DMS114 treated with DMSO at 0.1 percent for 48 hours (cell line): ENCODE results near the gene MARCHF11.

Experiments
- DNase-seq: peaks from one replicate; lab custom pipeline; 2025; ENCODE audit not compliant: unreplicated experiment; lab: John Stamatoyannopoulos, UW

The MARCHF11 gene, protein sequence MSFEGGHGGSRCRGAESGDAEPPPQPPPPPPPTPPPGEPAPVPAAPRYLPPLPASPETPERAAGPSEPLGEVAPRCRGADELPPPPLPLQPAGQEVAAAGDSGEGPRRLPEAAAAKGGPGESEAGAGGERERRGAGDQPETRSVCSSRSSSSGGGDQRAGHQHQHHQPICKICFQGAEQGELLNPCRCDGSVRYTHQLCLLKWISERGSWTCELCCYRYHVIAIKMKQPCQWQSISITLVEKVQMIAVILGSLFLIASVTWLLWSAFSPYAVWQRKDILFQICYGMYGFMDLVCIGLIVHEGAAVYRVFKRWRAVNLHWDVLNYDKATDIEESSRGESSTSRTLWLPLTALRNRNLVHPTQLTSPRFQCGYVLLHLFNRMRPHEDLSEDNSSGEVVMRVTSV

DNA sequence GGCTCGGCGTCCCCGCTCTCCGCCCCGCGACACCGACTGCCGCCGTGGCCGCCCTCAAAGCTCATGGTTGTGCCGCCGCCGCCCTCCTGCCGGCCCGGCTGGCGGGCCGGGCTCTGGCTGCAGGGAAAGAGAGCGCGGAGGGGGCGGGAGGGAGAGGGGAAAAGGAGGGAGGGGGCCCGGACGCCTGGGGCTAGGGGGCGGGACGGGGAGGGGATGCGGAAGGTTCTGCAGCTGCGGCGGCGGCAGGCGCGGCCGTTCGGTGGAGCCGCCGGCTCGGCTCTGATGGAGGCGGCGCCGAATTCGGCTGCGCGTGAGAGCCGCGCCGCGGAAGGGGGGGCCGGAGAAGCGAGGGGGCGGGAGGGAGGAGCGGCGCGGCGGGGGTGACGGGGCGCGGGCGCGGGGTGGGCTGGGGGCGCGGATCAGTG is at the start of gene MARCHF11:
MARCHF11 (minus strand) TSS at position 281 of the 425 bp plus-strand sequence; CDS start at position 65, 216 bp downstream.
- no peak for DNase-seq

DNA sequence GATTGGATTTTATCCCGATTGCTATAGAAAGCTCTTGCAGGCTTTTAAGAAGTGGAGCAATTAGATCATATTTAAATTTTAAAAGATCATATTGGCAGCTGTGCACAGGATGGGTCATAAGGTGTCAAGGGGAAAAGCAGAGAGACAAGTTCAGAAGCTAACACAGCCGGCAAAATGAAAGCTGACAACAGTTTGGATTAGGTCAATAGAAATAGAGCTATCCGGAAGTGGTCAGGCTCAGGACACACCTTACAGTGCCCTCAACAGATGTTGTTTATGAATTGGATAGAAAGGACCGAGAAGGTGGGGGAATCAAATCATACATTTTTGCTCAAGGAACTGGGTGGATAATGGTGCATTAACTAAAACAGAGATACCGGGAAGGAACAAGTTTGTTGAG is 46.3 kb upstream of the MARCHF11 start:
- no peak for DNase-seq

DNA sequence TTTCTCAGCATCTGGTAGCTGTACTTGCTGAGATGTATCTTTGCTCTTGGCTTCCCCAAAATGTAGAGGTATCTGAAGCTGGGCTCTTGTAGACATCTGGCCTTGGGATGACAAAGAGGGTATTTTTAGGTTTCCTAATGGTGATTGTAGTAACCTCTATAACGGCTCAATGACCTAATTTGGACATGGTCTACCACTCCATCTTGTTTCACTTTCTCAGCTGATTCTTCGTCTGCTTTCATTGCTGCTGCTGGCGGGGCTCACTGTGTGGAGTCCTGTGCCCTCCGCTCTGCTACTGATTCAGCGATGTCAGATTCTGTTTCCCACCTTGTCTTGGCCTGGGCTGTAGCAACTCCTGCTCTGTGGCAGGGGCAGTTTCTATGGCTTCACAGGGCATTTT is 12.7 kb upstream of the MARCHF11 start:
- no peak for DNase-seq

DNA sequence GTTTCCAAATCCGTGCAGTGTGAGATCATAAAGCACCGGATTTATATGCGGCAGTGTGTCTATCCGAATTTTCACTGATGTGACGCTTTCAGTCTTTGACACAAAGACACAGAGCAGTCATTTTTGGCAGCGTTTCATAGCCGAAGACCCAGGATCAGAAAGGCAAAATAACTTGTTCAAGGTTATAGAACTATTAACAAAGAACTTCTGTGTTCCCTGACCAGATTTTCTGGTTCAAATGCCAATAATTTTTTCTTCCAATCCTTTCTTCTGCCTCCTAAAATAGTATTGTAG is 1.1 kb upstream of the MARCHF11 start:
- no peak for DNase-seq

DNA sequence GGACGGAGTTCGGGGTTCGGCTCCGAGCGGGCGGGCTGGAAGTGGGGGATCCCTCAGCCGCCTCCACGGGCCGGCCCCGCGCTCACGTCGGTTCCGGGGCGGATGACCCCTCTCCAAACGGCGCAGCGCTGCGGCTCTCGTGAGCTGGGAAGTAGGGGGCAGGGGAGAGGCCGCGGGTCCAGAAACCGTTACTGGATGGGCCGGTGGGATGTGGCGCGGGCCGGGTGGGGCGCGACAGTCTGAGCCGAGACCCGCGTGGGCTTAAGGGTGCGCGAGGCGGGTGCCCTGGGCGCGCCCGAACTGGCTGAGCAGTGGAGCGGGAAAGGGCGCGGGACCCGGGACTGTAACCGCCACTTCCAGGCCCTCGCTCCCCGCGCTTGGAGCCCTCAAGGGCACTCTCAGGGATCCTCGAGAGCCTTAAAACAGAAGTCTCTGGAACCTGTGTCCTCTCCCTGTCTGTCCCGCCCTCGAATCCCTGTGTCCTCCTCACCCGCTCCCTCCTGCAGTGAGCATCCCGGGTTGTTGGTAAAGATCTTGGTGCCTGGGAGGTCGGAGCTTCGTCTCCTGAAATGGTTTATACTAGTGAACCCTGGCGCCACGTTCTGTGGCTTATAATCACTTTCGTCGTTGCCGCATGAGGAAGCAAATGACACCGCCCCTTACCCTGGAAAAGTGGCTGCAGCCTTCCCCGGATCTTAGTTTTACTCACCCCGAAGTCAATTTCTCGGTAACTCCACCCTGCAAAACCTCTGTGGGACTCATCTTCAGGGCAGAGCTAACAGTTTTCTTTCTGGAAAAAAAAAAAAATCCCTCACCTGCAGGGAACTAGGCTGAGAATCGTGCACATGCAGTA is 571 bp upstream of the MARCHF11 start:
- DNase-seq: no peak

DNA sequence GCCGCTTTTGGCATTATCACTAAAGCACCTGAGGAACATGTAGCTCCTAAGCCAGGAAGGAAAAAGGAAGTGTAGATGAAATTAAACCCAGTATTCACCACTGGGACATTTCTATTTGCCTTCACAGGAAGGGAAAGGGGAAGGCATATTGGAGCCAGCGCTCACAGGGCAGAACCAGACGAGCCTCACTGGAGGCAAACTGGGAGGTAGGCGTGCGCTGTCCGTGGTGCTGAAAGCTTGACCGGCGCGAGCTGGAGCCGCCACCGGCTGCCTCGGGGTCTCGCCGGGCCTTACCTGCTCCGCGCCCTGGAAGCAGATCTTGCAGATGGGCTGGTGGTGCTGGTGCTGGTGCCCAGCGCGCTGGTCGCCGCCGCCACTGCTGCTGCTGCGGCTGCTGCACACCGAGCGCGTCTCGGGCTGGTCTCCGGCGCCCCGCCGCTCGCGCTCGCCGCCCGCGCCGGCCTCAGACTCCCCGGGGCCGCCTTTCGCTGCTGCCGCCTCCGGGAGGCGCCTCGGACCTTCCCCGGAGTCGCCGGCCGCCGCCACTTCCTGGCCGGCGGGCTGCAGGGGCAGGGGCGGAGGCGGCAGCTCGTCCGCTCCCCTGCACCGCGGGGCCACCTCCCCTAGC is 732 bp downstream of the MARCHF11 start:
- DNase-seq: no peak

DNA sequence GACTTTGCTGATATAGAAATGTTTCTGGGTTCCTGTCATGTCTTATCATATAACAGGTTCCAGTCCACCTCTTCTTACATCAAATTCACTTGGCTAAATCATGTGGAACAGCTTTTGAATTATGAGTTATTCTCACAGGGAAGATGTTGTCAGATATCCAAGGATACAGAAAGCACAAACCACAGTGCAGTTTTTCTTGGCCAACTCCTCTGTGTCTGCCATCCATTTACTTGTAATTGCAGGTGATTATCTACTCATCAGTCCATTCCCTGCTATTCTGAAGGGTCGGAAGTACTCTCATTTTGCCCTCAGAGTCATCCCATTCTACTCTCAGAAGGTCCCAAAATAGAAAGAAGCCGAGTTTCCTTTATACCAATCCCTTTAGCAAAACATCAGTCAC is 10.0 kb downstream of the MARCHF11 start:
- DNase-seq: no peak

DNA sequence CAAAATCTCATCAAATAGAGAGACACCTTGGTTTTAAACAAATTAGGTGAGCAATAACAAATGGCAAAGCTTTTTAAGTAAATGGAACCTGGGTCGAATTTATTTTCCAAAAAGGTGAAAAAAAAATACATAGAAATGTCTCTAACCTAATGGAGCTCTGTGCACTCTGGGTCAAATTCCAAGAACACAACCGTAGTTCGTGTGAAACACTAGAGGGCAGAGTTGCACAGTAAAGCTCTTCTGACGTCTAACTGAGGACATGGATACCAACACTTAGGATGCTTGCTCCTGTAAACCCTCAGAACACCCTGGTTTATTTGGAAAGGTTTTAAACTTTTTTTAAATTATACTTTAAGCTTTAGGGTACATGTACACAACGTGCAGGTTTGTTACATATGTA is 18.9 kb downstream of the MARCHF11 start:
- peak; percentile 54 for DNase-seq

DNA sequence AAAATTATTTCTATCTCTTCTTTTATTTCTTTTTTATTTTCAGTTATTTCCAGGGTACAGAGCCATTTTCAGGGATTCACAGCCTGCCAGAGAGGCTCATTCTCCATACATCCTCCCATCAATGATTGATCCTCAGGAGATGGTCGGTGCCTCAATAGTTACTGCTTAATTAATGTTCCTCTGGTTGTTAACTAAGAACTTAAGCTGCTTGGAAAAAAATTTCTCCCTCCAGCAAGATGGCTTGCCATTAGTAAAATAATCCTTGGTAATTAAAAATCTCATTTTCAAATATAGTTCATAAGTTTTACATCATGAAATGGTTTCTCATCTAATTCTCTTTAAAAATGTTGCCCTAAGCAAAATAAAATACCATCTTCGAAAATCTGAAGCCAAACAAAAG is 20.0 kb downstream of the MARCHF11 start:
- no peak for DNase-seq

DNA sequence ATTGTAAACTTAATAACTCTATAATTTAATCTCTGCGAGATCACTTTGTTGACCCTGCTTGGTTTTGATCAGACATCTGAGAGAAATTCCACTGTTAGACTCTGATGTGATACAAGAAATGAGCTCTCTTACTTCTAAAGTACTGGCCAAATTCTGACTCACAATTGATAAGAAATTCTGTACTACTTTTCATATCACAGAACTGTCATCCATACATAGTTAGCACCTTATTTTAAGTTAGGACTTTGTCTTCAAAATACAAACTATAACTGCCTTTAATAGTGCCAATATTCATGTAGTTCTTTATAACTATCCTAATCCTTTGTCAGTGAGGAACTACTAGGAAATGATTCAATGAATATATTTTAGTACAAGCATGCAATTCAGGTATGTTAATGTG is 23.4 kb downstream of the MARCHF11 start:
- DNase-seq: no peak

DNA sequence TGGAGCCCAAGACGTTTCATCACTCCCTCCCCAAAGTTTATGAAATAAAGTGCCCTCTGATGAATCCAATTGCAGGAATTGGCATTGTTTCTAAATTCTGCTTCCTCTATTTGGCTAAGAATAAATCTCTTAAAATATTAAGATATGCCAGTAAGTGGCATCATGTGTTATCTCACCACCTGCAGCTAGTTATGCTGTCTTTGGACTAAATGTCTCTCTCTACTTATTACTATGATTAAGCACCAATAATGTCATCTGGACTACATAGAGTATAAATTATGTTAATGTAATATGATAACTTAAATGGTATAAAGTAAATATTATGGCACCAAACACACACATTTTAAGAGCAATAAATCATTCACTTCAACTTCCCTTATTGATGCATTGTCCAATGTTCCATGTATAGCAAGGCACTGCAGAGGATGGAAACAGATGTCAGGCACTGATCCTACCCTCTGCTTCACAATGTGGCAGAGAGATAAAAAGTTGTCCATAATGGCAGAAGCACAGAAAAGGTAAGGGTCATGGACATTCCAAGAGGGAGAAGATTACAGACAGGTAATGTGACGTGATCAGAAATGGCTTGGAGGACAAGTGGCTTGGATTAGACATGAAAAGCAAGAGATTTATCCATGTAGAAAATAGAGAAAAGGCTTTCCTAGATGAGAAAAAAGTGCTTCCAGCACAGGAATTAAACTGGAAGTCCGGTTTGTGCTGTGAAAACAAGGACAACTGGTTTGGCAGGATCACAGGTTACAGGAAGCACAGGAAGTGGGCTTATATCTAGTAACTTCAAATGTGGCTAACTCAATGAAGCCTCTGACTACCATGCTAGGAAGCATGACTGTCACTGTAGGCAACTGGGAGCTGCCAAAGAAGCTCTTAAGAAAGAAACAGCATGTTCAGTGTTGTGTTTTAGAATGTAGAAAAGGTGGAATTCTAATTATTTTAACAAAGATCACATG is 26.7 kb downstream of the MARCHF11 start:
- DNase-seq: no peak

DNA sequence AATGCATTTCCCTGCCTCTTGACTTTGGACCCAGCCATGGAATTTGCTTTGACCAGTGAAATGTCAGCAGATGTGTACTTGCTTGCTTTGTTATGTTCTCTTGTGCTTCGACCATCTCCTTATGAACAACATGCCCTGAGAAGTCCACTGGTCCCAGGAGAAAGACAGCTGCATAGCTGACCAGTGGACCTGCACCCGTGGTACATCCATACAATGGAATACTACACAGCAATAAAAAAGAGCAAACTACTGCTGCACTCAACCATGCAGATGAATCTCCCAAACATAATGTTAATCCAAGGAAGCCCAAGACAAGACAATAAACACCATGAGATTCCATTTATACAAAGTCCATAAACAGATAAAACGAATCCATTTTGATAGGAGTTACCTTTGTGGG is 30.0 kb downstream of the MARCHF11 start:
- no peak for DNase-seq

DNA sequence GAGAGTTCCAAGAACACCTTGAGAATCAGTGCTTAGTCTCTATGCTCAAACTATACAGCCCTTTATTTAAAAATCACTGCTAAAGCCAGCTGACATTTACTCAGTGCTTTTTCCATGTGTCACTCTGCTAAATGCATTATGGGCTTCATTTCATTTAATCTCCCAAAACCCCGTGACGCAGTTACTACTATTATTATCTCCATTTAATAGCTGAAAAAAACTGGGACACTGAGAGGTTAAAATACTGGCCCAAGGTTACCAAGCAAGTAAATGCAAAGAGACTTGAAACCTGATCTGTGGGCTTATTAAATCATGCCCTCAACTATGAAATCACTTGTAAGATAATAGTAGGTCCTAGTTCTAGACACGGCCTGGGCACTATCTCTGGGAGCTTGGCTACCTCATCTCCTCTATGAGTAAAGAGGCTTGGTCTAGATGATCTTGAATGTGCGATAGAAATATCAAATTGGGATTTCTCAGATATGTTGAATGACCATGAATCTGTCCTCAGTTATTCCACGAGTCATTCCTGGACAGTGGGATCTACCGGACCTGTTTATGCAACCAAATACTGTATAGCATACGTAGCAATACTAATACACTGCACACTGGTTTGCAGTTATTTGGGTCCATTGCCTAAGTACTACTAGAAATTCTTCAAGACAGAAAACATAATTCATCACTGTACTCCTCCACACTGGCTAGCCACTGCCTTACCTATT is 32.3 kb downstream of the MARCHF11 start:
- DNase-seq: no peak

DNA sequence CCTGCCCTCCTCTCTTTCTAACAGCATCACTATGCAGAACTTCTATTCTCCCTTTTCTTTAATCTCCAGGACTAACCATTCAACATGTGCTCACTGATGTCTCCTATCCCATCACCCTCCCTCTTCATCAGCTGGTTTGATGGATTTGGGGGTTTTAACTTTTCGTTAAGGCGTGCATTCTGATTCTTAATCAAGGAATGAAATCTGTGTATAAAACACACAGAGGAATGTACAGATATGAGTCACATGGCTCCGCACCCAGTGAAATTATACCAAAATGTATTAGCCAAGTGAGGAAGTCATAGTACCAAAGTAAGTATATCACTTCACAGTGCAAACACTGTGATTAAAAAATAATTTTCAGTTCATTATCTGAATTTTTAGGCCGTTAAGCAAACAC is 35.2 kb downstream of the MARCHF11 start:
- DNase-seq: no peak

DNA sequence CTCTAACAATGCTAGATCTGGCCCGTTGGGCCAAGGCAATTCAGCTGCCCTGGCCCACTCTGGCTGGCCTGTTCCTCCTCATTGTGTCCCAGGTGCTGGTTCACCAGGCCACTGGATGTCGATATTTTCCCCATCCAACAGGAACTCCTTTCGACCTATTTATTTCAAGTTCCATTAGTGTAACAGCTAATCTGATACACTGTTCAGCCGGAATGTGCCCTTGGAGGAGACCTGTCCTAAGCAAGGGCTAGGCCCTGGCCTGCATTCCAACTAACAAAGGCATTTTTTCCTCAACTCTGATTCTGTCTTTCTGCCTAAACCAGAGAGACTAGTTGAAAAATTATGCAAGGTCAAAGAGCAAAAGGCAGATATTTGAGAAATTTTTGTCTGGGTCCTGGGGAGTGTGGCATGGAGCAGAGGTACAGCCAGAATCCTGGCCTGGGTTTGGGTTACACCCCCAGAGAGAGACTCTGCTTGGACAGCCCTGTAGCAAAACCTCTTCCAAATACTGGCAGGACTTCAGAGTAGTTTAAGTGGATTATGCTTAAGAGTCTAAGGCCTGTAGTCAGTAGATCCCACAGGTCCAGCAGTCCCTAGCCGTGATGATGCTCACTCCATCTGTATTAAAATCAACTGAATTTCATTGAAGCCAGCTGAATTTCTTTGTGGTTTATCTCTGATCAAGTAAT is 36.1 kb downstream of the MARCHF11 start:
- DNase-seq: no peak

DNA sequence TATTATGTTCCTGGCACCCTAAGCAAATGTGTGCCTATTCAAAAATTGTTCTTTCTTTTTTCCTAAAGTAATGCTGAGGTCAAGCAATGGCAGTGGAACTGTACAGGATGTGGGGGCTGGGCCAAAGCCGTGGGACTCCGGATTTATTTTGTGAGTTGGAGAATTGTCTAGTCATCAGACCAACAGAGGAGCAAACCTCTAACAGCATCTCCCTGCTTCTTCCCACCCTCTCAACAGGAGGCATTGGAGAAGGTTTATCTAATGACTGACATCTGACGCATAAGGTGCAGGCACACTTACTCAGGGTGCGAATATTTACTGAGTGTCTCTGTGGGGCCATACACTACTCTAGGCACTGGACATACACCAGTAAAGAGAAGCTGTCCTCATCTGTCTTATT is 38.6 kb downstream of the MARCHF11 start:
- no peak for DNase-seq

DNA sequence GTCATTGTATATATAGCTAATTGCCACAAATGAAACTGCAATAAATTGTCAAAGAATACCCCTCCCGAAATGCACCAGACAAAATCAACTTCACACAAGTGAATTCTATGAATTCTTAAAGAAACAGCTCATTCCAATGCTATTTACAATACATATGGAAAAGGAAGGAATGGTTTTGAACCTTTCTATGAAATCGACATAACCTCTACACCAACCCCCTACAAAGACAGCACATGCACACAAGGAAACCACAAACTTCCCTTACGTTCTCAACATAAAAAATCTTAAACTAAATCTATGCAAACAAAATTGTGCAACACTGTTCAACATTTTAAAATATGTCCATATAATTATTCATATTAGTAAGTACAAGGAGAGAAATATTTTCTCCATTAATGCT is 39.2 kb downstream of the MARCHF11 start:
- no peak for DNase-seq

DNA sequence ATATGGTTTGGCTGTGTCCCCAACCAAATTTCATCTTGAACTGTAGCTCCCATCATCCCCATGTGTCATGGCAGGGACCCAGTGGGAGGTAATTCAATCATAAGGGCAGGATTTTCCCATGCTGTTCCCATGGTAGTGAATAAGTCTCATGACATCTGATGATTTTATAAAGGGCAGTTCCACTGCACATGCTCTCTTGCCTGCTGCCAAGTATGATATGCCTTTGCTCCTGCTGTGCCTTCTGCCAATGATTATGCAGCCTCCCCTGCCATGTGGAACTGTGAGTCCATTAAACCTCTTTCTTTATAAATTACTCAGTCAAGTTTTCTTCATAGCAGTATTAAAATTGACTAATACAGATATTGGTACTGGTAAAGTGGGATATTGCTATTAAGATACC is 42.4 kb downstream of the MARCHF11 start:
- DNase-seq: no peak

DNA sequence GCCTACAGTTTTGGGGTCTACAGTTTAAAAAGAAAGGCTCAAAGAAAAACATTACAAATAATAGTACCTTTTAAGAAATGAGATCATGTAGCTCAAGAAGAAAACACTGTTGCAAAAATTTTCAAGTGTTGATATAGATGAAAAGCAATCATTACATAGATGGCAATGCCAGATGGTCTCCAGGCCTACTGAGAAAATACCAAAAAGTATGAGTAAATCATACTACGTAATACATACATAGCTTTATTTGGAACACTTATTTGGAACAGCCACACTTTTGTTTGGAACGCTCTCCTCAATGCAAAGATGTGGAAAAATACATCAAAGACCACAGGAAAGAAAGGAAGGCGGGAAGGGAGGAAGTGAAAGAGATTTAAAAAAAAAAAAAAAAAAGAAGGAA is 44.1 kb downstream of the MARCHF11 start:
- DNase-seq: no peak

DNA sequence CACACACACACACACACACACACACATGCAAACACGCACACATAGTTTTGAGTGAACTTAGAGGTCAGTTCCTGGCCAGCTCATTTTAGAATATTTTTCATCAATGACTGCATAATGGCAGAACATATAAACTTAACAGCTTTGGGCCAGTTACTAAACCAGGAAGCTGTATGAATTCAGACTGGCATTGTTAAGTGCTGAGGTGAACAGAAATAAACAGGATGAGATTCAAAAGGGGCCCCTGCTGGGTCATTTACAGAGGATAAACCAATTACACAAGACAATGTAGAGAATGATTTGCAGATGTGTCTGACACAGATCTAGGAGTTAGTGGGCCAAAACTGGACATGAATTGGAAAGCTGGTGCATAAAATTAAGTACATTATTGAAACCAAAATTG is 44.6 kb downstream of the MARCHF11 start:
- no peak for DNase-seq
